ENCODE data around the gene CHN1.

Gene CHN1

GRCh38 chr2:174981331-174981730 lies 23.9 kb downstream of the CHN1 start:
- no peak for DNase-seq
- no peak overlapping the region for H3K27ac Mint-ChIP-seq
- TF ChIP-seq CTCF (IDR thresholded peaks at IDR 0.05), result no peak
- H3K36me3 Mint-ChIP-seq (ENCODE audit: low read depth), result peaks cover 35% of the 10 kb centered on the region
- no peaks in the 10 kb centered on the region for H3K27me3 Mint-ChIP-seq (ENCODE audit: low read depth, poor library complexity)
- H3K4me3 Mint-ChIP-seq, result no peak overlapping the region
- peaks cover 7% of the 10 kb centered on the region for H3K4me1 Mint-ChIP-seq
- peaks cover 10% of the 10 kb centered on the region for H3K9me3 Mint-ChIP-seq

- no peak overlapping the region for H3K4me3 Mint-ChIP-seq
- H3K4me1 Mint-ChIP-seq, result peaks cover 12% of the 10 kb centered on the region
- no peak for DNase-seq
- no peaks in the 10 kb centered on the region for H3K27me3 Mint-ChIP-seq (ENCODE audit: low read depth, poor library complexity)
- H3K27ac Mint-ChIP-seq, result no peak overlapping the region
- no peak for TF ChIP-seq CTCF (IDR thresholded peaks at IDR 0.05)
- H3K9me3 Mint-ChIP-seq, result peaks cover 10% of the 10 kb centered on the region
- H3K36me3 Mint-ChIP-seq (ENCODE audit: low read depth), result peaks cover 39% of the 10 kb centered on the region
Observed at GRCh38 chr2:174979996-174980395, 25.2 kb downstream of the CHN1 start.

GRCh38 chr2:174977364-174977763 lies 27.8 kb downstream of the CHN1 start:
- Mint-ChIP-seq H3K4me1 (peaks cover 10% of the 10 kb centered on the region), H3K27me3 (ENCODE audit: low read depth, poor library complexity) (no peaks in the 10 kb centered on the region), H3K9me3 (peaks cover under 1% of the 10 kb centered on the region), H3K4me3 (no peak overlapping the region), H3K36me3 (ENCODE audit: low read depth) (peaks cover 30% of the 10 kb centered on the region), H3K27ac (no peak overlapping the region)
- no peak for DNase-seq
- no peak for TF ChIP-seq CTCF (IDR thresholded peaks at IDR 0.05)

- no peak overlapping the region for H3K27ac Mint-ChIP-seq
- H3K4me3 Mint-ChIP-seq, result no peak overlapping the region
Observed at GRCh38 chr2:174974131-174974530, 31.1 kb downstream of the CHN1 start.

GRCh38 chr2:174972924-174973323 lies 32.3 kb downstream of the CHN1 start:
- TF ChIP-seq CTCF (IDR thresholded peaks at IDR 0.05), result no peak
- H3K4me1 Mint-ChIP-seq, result peaks cover 17% of the 10 kb centered on the region
- no peaks in the 10 kb centered on the region for H3K27me3 Mint-ChIP-seq (ENCODE audit: low read depth, poor library complexity)
- peaks cover 56% of the 10 kb centered on the region for H3K36me3 Mint-ChIP-seq (ENCODE audit: low read depth)
- H3K27ac Mint-ChIP-seq, result peak overlapping the region; percentile 94
- H3K4me3 Mint-ChIP-seq, result no peak overlapping the region
- no peak for DNase-seq
- H3K9me3 Mint-ChIP-seq, result peaks cover 21% of the 10 kb centered on the region

More at GRCh38 chr2:174974131-174974530, 31.1 kb downstream of the CHN1 start:
- Mint-ChIP-seq H3K36me3 (ENCODE audit: low read depth) (peaks cover 58% of the 10 kb centered on the region), H3K27me3 (ENCODE audit: low read depth, poor library complexity) (no peaks in the 10 kb centered on the region), H3K9me3 (peaks cover 21% of the 10 kb centered on the region), H3K4me1 (peaks cover 16% of the 10 kb centered on the region)
- no peak for TF ChIP-seq CTCF (IDR thresholded peaks at IDR 0.05)
- no peak for DNase-seq
